Hepatocyte (in vitro differentiated cells): Measurements from ENCODE around the gene RFPL2. TPM values are rescaled to one million over a fixed set of nuclear protein-coding genes. Genes with fewer than 3 reads are reported as not detected.

Experiments
- DNase-seq: peaks from one replicate; pipeline ENCODE4 v3.0.0-alpha.2; 2016; ENCODE audit warnings: low spot score
- H2AFZ ChIP-seq: fragments of 200-600 bp; sonication (generic); 2 replicates; pipeline ENCODE4 v1.6.0; 2016; ENCODE audit warnings: antibody characterized with exemption, mild to moderate bottlenecking
- H3K27ac ChIP-seq: fragments of 200-600 bp; sonication (generic); 2 replicates; pipeline ENCODE4 v1.5.1; 2016; ENCODE audit warnings: mild to moderate bottlenecking
- H3K27me3 ChIP-seq: fragments of 200-600 bp; sonication (generic); 2 replicates; pipeline ENCODE4 v1.6.1; 2016
- H3K36me3 ChIP-seq: fragments of 200-600 bp; sonication (generic); replicated peaks from 2 replicates; pipeline ENCODE4 v1.5.1; 2016; ENCODE audit warnings: low read depth; ENCODE audit not compliant: insufficient read depth
- H3K4me1 ChIP-seq: fragments of 200-600 bp; sonication (generic); 2 replicates; pipeline ENCODE4 v1.5.1; 2016; ENCODE audit warnings: mild to moderate bottlenecking, moderate library complexity; ENCODE audit not compliant: insufficient read depth
- H3K4me2 ChIP-seq: fragments of 200-600 bp; sonication (generic); 2 replicates; pipeline ENCODE4 v1.6.0; 2016
- H3K4me3 ChIP-seq: fragments of 200-600 bp; sonication (generic); 2 replicates; pipeline ENCODE4 v1.5.1; 2016; ENCODE audit warnings: mild to moderate bottlenecking
- H3K79me2 ChIP-seq: fragments of 200-600 bp; sonication (generic); 2 replicates; pipeline ENCODE4 v1.6.0; 2017; ENCODE audit warnings: mild to moderate bottlenecking
- H3K9me2 ChIP-seq: fragments of 200-600 bp; sonication (generic); replicated peaks from 2 replicates; pipeline ENCODE4 v1.6.0; 2017; ENCODE audit warnings: mild to moderate bottlenecking; ENCODE audit not compliant: insufficient read depth
- H3K9me3 ChIP-seq: fragments of 200-600 bp; sonication (generic); 2 replicates; pipeline ENCODE4 v1.5.1; 2016; ENCODE audit warnings: low read depth, mild to moderate bottlenecking
- H4K20me1 ChIP-seq: fragments of 200-600 bp; sonication (generic); 2 replicates; pipeline ENCODE4 v1.6.0; 2016; ENCODE audit warnings: mild to moderate bottlenecking; ENCODE audit not compliant: insufficient read depth, poor library complexity, severe bottlenecking
- CTCF ChIP-seq: fragments of 200-600 bp; sonication (generic); IDR thresholded peaks from 2 replicates; pipeline ENCODE4 v1.5.1; 2016; ENCODE audit warnings: antibody characterized with exemption, mild to moderate bottlenecking; ENCODE audit not compliant: poor library complexity
- EZH2 ChIP-seq: fragments of 200-600 bp; sonication (generic); IDR thresholded peaks from 2 replicates; pipeline ENCODE4 v1.6.1; 2016; ENCODE audit warnings: antibody characterized with exemption, mild to moderate bottlenecking, borderline replicate concordance
- EZH2phosphoT487 ChIP-seq: fragments of 200-600 bp; sonication (generic); IDR thresholded peaks from one replicate; pipeline ENCODE4 v1.6.1; 2018; ENCODE audit warnings: antibody characterized with exemption, mild to moderate bottlenecking, low read depth, moderate library complexity; ENCODE audit not compliant: unreplicated experiment, severe bottlenecking
- WGBS: methylation state at CpG from one replicate; pipeline ENCODE4 v1.1.6; 2016; ENCODE audit warnings: low lambda C conversion rate; ENCODE audit errors: missing lambda C conversion rate; 5-methylcytosine and 5-hydroxymethylcytosine counted together
- polyA plus RNA-seq: library from polyadenylated mRNA; unstranded; fragments of >200 nt; fragmentation: Nextera tagmentation; extraction: Ambion mirVana; gene quantifications from 2 replicates; pipeline ENCODE4 v1.2.1, GENCODE V29; 2016
- total RNA-seq: library from RNA; depleted of rRNA; stranded (reverse); fragments of >200 nt; gene quantifications from 2 replicates; pipeline ENCODE4 v1.2.3, GENCODE V29; 2014

RFPL2 gene
- total and polyA plus RNA-seq, 2 experiments from 2014 or later: 0.97 TPM; not detected in 1

GRCh38 chr22:32177221-32177765 lies 27.6 kb downstream of the RFPL2 start:
- WGBS: 85% methylated on average over 8 of the region's 8 CpGs
- H4K20me1 ChIP-seq: no peaks in the 10 kb centered on the region
- no peak overlapping the region for H3K4me3 ChIP-seq
- no peak overlapping the region for H3K4me2 ChIP-seq
- no peak for DNase-seq
- H3K27me3 ChIP-seq: peaks cover 64% of the 10 kb centered on the region
- no peak overlapping the region for H2AFZ ChIP-seq
- H3K36me3 ChIP-seq: no peaks in the 10 kb centered on the region
- H3K27ac ChIP-seq: no peak overlapping the region
- H3K4me1 ChIP-seq: no peaks in the 10 kb centered on the region
- TF ChIP-seq EZH2 (no peak), EZH2phosphoT487 (no peak), CTCF (no peak)
- H3K9me2 ChIP-seq: no peaks in the 10 kb centered on the region
- no peaks in the 10 kb centered on the region for H3K79me2 ChIP-seq
- no peaks in the 10 kb centered on the region for H3K9me3 ChIP-seq

- Histone ChIP-seq H3K4me2 (peak overlapping the region; percentile 76), H3K79me2 (no peaks in the 10 kb centered on the region), H3K27me3 (peaks cover 59% of the 10 kb centered on the region), H3K36me3 (no peaks in the 10 kb centered on the region), H4K20me1 (no peaks in the 10 kb centered on the region), H3K9me3 (no peaks in the 10 kb centered on the region), H3K9me2 (no peaks in the 10 kb centered on the region), H3K27ac (no peak overlapping the region), H2AFZ (no peak overlapping the region), H3K4me1 (no peaks in the 10 kb centered on the region), H3K4me3 (no peak overlapping the region)
- TF ChIP-seq EZH2phosphoT487 (no peak), CTCF (no peak), EZH2 (no peak)
- 10% methylated on average over 65 of the region's 73 CpGs for WGBS
- DNase-seq: no peak
Measured at GRCh38 chr22:32175683-32176644, 28.9 kb downstream of the RFPL2 start.

- H4K20me1 ChIP-seq: no peaks in the 10 kb centered on the region
- H3K27ac ChIP-seq: no peak overlapping the region
- no peaks in the 10 kb centered on the region for H3K79me2 ChIP-seq
- H3K4me2 ChIP-seq: no peak overlapping the region
- DNase-seq: no peak
- H2AFZ ChIP-seq: no peak overlapping the region
- no peaks in the 10 kb centered on the region for H3K4me1 ChIP-seq
- H3K9me3 ChIP-seq: no peaks in the 10 kb centered on the region
- no peaks in the 10 kb centered on the region for H3K36me3 ChIP-seq
- H3K9me2 ChIP-seq: no peaks in the 10 kb centered on the region
- H3K27me3 ChIP-seq: peaks cover 52% of the 10 kb centered on the region
- TF ChIP-seq CTCF: no peak
- no peak for TF ChIP-seq EZH2phosphoT487
- TF ChIP-seq EZH2: no peak
- WGBS: 90% methylated on average over 11 of the region's 11 CpGs
- no peak overlapping the region for H3K4me3 ChIP-seq
Measured at GRCh38 chr22:32175115-32175514, 29.8 kb downstream of the RFPL2 start.
